Stimulated activated CD4-positive, alpha-beta T cell treated with anti-CD3 and anti-CD28 coated beads, Interleukin-2, amount 100 ng/mL, for 24 hours (primary cell): ENCODE results near the gene HMOX1.
A peak's percentile ranks its signal among the peaks of the same experiment; 100 is the strongest.
"Not testable (repeated sequence)": the region's sequence is repeated elsewhere in the genome, so short reads cannot be mapped to it uniquely, and the experiment has no call there.

Source experiments
- DNase-seq, 2 donors: peaks; one replicate each; pipeline ENCODE4 v3.0.0-alpha.2; 2020

HMOX1 gene

GRCh38 chr22:35381424-35382009 is 621 bp downstream of the HMOX1 start:
- DNase-seq = no peak

GRCh38 chr22:35383679-35384071 is 2.8 kb downstream of the HMOX1 start:
- no peak for DNase-seq

DNA sequence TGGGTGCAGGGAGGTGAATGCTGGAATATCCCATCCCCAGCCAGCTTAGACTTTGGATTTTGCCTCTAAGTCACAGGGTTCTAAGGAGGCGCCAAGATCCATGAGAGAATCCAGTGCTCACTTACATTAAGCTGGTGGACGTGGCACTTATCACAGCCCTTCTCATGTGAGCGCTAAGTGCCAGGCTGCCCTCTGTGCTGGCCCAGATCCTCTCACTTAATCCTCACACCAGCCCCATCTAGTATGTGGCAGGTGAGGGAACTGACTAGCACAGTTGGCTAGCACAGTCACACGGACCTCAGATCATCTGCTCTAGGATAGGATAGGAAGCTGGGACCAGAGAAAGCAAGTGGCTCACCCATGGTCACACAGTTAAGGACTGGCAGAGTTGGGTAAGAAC is 3.6 kb downstream of the HMOX1 start:
- DNase-seq = no peak

DNA sequence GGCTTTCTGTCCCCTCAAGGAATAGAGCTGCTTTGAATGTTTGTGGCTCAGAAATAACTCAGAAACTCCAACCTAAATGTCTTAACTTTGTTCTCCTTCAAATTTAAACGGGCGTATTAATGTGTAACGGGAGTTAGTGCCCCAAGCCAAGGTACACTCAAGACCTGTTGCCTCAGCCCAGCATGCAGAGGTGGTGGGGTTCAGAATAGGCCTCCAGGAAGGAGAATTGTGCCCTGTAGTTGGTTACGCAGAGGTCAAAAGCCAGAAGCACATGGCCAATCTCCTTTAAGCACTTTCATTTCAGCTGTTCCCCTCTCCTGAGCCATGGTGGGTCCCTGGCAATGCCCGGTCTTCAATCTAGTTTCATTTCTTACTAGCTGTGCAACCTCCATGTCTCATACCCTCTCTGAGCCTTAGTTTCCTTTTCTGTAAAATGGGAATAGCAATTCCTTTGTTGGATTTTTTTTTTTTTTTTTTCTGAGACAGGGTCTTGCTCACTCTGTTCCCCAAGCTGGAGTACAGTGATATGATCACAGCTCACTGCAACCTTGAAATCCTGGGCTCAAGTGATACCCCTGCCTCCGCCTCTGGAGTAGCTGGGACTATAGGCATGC is 4.2 kb downstream of the HMOX1 start:
- DNase-seq = no peak

- no peak for DNase-seq
Observed at GRCh38 chr22:35386670-35387288, 5.9 kb downstream of the HMOX1 start.

DNA sequence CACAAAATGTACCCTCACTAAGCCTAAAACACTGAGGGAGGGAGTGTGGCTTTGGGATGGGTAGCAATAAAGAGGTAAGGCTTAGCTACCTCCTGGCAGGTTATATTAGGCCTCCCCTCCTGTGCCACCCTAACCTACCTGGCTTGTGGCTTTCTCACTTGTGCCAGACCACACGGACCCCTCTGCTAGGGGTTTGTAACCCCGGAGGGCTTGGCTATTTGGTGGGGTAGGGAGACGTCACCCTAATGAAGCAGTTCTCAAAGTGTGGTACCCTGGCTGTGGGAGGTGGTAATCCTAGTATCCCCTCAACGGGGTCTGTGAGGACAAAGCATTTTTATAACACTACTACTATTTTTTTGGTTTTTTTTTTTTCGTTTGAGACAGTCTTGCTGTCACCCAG is 10.0 kb downstream of the HMOX1 start:
- no peak for DNase-seq

GRCh38 chr22:35392357-35392756 is 11.5 kb downstream of the HMOX1 start:
- DNase-seq = no peak

DNA sequence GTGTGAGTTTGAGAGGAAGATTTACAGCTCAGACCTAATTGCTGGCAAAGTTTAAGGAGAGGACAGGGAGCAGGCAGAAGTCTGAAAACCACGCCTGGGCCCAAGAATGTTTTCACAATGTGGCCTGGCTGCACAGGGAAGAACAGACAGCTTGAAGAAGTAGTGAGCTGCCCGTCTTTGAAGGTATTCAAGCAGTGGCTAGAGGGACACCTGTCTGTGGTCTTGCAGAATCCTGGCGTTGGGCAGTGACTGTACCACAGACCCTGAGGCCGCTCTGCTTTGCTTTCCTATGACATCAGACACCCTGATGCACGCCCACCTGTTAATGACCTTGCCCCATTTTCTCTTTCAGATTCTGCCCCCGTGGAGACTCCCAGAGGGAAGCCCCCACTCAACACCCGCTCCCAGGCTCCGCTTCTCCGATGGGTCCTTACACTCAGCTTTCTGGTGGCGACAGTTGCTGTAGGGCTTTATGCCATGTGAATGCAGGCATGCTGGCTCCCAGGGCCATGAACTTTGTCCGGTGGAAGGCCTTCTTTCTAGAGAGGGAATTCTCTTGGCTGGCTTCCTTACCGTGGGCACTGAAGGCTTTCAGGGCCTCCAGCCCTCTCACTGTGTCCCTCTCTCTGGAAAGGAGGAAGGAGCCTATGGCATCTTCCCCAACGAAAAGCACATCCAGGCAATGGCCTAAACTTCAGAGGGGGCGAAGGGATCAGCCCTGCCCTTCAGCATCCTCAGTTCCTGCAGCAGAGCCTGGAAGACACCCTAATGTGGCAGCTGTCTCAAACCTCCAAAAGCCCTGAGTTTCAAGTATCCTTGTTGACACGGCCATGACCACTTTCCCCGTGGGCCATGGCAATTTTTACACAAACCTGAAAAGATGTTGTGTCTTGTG is 12.5 kb downstream of the HMOX1 start:
- no peak for DNase-seq

- no peak for DNase-seq
Observed at GRCh38 chr22:35394011-35394312, 13.1 kb downstream of the HMOX1 start.

DNA sequence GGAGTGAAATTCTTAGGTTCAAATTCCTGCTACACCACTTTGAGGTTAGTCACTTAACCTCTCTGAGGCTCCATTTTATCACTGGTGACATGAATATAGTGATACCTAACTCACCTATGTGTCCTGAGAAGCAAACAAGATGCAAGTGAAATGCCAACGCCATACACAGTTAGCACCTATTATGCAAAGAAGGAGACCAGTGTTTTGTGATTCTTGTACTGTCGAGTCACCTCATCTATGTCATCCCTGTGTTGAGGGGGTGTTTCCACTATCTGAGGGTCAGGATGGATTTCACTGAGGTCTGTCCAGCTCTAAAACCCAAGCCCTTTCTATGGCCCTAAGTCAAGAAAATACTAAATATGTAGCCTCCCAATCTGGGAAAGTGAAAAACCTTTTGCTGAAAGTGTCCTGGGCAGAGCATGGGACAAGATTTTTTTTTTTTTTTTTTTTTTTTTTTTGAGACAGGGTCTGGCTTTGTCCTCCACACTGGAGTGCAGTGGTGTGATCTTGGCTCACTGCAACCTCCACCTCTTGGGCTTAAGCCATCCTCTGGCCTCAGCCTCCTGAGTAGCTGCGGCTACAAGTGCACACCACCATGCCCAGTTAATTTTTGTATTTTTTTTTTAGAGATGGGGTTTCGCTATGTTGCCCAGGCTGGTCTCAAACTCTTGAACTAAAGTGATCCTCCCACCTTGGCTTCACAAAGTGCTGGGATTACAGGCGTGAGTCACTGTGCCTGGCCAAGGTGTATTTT is 14.1 kb downstream of the HMOX1 start:
- no peak for DNase-seq

GRCh38 chr22:35396622-35397021 is 15.7 kb downstream of the HMOX1 start:
- not testable (repeated sequence) for DNase-seq

DNA sequence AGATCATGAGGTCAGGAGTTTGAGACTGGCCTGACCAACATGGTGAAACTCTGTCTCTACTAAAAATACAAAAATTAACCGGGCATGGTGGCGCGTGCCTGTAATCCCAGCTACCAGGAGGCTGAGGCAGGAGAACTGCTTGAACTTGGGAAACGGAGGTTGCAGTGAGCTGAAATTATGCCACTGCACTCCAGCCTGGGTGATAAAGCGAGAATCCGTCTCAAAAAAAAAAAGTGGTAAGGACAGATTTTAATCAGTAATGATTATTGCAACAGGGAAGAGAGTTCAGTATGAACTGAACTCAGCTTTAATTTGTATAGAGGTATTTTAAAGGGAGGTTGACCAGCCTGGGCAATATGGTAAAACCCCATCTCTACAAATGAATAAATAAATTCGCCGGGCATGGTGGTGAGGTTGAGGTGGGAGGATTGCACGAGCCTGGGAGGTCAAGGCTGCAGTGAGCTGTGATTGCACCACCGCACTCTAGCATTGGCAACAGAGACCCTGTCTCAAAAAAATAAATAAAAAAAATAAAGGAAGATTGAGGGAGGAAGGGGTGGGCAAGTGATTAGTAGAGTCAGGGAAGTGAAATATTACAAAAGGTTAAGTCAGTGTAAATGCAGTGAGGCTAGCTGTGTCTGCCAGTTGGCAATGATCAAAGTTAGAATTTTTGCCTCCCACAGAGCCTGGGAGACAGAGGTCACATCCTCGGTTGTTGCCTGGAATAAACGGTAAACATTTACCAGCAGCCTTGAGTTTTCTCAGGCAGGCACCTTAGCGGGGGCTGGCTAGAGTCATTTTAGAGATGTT is 16.4 kb downstream of the HMOX1 start:
- DNase-seq = no peak

GRCh38 chr22:35398591-35398973 is 17.7 kb downstream of the HMOX1 start:
- DNase-seq = no peak

DNA sequence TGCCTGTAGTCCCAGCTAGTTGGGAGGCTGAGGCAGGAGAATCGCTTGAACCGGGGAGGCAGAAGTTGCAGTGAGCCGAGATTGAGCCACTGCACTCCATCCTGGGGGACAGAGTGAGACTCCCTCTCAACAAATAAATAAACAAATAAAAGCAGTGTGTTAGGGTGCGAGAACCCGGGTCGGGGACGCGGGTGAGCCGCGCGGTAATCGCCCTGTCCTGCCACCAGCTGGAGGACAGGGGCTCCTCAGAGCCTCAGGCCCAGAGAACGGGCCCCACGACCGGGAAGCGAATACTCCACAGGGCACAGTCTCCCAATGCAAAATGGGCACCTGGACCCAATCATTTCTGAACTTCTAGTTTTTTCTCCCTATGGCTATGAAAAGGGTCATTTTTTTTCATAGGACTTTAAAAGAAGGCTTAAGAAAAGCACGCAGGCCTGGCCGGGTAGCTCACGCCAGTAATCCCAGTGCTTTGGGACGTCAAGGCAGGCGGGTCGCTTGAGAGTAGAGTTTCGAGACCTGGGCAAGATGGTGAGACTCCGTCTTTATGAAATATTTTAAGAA is 18.3 kb downstream of the HMOX1 start:
- DNase-seq = peak; percentile 21 to 31

DNA sequence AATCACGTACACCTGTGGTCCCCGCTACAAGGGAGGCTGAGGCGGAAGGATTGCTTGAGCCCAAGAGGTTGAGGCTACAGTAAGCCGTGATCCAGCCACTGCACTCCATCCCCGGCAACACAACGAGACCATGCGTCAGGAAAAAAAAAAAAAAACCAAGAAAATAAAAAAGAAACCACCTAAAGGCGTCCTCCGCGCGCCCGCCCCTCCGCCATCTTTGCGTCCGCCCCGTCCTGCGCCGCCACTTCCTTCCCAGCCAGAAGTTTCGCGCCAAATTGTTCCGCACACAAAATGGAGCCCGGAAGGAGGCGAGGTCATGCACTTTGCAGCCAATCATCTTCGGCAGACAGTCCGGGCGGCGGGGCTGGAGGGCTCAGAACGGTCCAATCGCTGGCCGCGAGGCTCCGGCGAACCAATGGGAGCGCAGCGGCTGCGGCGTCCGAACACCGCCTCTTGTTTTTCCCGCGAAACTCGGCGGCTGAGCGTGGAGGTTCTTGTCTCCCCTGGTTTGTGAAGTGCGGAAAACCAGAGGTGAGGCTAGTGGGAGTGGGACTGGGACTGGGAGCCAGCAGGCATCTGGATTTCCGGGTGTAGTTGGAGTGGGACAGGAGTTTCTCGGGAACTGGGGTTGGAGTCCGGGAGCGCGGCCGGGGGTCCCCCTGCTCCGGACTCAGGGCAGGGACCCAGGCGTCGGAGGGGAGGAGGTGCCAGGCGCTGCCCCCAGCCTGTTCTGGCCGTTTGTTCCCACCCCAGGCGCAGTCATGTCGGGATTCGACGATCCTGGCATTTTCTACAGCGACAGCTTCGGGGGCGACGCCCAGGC is 19.0 kb downstream of the HMOX1 start, which contains the start of gene MCM5:
Gene MCM5, plus strand, starts transcription at position 463 of the 823 bp plus-strand sequence. Its CDS starts 299 bp downstream, at position 762.
- peak; percentile 97 for DNase-seq

GRCh38 chr22:35400501-35400790 is 19.6 kb downstream of the HMOX1 start:
- peak; percentile 28 to 44 for DNase-seq

DNA sequence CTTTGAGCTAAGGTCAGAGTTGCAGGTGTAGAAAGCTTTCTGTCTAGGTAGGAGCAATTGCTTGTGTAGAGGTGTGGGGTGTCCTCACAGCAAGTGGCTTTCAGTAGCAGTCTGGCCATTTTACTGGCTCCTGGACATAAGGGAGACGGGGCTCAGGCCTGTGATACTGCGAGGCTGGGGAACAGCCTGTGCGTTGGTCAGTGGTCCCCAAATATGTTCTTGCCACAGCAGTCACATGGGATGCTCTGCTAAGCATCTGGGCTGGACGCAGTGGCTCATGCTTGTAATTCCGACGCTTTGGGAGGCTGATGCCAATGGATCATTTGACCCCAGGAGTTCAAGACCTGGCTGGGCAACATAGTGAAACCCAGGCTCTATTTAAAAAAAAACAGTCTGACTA is 21.0 kb downstream of the HMOX1 start:
- DNase-seq = no peak

DNA sequence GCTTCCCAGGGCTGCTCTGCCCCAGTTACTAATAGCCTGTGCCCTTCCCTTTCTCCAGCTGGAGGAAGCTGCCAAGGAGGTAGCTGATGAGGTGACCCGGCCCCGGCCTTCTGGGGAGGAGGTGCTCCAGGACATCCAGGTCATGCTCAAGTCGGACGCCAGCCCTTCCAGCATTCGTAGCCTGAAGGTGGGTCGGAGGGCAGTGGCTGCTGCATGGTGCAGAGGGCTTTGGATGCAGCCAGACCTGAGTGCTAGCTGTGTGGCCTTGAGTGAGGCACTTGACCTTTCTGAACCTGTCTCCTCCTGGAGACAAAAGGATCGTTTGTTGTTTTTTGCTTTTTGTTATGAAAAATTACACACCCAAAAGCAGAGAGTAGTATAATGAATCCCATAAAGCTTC is 22.5 kb downstream of the HMOX1 start:
- no peak for DNase-seq

DNA sequence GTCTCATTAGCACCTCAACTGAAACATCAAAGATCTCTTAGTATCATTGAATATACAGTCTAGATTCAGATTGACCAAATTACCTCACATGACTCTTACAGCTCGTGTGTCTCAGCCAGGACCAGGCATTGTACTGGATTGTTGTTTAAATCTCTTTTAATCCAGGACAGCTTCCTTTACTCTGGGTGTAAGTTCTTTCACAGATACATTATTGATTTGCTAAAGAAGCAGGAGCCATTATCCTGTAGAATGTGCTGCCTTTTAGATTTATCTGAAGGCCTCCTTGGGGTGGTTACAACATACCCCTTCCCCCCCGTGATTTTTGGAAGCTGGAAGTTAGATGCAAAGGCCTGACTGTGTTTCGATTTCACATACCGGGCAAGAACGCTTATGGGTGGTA is 23.3 kb downstream of the HMOX1 start:
- DNase-seq = no peak

GRCh38 chr22:35406443-35406842 is 25.5 kb downstream of the HMOX1 start:
- DNase-seq = no peak

DNA sequence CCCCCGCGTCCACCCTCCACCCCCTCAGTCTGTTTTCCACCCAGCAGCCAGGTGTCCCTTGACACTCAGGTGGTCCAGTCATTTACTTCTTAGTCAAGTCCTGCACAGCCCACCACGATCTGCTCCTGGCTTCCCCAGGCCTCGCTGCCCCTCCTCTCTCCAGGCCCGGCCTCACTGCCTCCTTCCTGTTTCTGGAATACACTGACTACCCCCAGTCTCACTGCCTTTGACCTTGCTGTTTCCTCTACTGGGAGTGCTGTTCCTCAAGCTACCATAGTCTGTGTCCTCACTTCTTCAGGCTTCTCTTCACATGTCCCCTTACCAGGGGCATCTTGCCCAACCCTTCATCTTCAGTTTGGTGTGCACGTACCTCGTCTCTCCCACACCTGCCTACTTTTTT is 26.5 kb downstream of the HMOX1 start:
- DNase-seq = no peak
